HG03196 (cell line): Measurements from ENCODE around the gene EDIL3.

Source experiments
- ATAC-seq: cut with Tn5 transposase; IDR thresholded peaks from one replicate; pipeline ENCODE4 v1.9.1; 2021; ENCODE audit not compliant: unreplicated experiment

The EDIL3 gene

GRCh38 chr5:83973925-83974815 is 410.5 kb downstream of the EDIL3 start:
- no peak for ATAC-seq

GRCh38 chr5:83972909-83973308 is 411.8 kb downstream of the EDIL3 start:
- ATAC-seq = no peak

- ATAC-seq = no peak
Observed at GRCh38 chr5:83972236-83972635, 412.4 kb downstream of the EDIL3 start.

- no peak for ATAC-seq
Observed at GRCh38 chr5:83967417-83967816, 417.3 kb downstream of the EDIL3 start.

GRCh38 chr5:83965441-83965840 is 419.2 kb downstream of the EDIL3 start:
- ATAC-seq = no peak

- ATAC-seq = no peak
Observed at GRCh38 chr5:83964271-83964670, 420.4 kb downstream of the EDIL3 start.

- no peak for ATAC-seq
Observed at GRCh38 chr5:83957188-83957587, 427.5 kb downstream of the EDIL3 start.

GRCh38 chr5:83956386-83956785 is 428.3 kb downstream of the EDIL3 start:
- no peak for ATAC-seq

GRCh38 chr5:83955916-83956315 is 428.8 kb downstream of the EDIL3 start:
- ATAC-seq = no peak

GRCh38 chr5:83947763-83948162 is 436.9 kb downstream of the EDIL3 start:
- ATAC-seq = no peak

- ATAC-seq = no peak
Observed at GRCh38 chr5:83946516-83946915, 438.2 kb downstream of the EDIL3 start.

- ATAC-seq = no peak
Observed at GRCh38 chr5:83942155-83942554, 442.5 kb downstream of the EDIL3 start.

- no peak for ATAC-seq
Observed at GRCh38 chr5:83937837-83938236, 446.8 kb downstream of the EDIL3 start.

- ATAC-seq = no peak
Observed at GRCh38 chr5:83931969-83932368, 452.7 kb downstream of the EDIL3 start.

GRCh38 chr5:83927140-83927733 is 457.4 kb downstream of the EDIL3 start:
- no peak for ATAC-seq

GRCh38 chr5:83925955-83926337 is 458.7 kb downstream of the EDIL3 start:
- no peak for ATAC-seq

- ATAC-seq = no peak
Observed at GRCh38 chr5:83925321-83925954, 459.2 kb downstream of the EDIL3 start.

GRCh38 chr5:83924891-83925290 is 459.8 kb downstream of the EDIL3 start:
- ATAC-seq = no peak

- ATAC-seq = no peak
Observed at GRCh38 chr5:83924171-83924570, 460.5 kb downstream of the EDIL3 start.

- ATAC-seq = no peak
Observed at GRCh38 chr5:83922699-83923098, 462.0 kb downstream of the EDIL3 start.

- no peak for ATAC-seq
Observed at GRCh38 chr5:83921666-83922193, 462.9 kb downstream of the EDIL3 start.
